Measurements from ENCODE around the gene BMPER.

Gene BMPER

DNA sequence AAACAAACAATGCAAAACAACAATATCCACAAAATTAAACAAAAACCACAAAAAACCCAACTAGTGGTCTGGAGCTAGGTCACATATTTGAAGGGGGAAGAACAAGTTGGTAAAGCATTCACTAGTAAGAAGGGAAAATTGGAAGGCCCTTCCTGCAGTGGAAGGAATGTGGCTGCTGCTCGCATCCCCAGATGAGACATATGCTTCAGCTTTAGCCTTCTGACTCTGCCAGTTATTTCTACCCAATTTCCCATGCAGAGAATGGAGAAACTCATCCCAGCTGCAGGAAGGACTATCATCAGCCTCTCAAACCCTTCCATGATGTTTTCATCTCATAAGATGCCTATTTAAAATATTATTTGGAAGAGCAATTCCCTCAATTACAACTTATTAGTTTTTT is 176.6 kb downstream of the BMPER start:
- Histone ChIP-seq H3K4me1 (ENCODE audit: control insufficient read depth, insufficient read depth, low read length) (no peaks in the 10 kb centered on the region), H3K36me3 (ENCODE audit: control insufficient read depth in 2 of 2, insufficient read depth in 1 of 2, low read length in 2 of 2) (no peaks in the 10 kb centered on the region), H3K27ac (ENCODE audit: extremely low read depth, low read depth, low read length) (no peak overlapping the region), H3K4me3 (ENCODE audit: low read depth, low read length) (no peak overlapping the region), H3K9me3 (ENCODE audit: control insufficient read depth, insufficient read depth, low read depth, low read length) (no peaks in the 10 kb centered on the region)
- ChIA-PET POLR2A (no interaction called here), CTCF (no interaction called here)
- TF ChIP-seq ZNF335 (tag by site-specific recombination; conservative IDR thresholded peaks at IDR 0.05): no peak
- no peak for TF ChIP-seq ZNF169 (tag by site-specific recombination; IDR thresholded peaks at IDR 0.05)
- TF ChIP-seq ZNF350 (tag by site-specific recombination; IDR thresholded peaks at IDR 0.05): no peak
- TF ChIP-seq ZNF311 (tag by site-specific recombination; IDR thresholded peaks at IDR 0.05; ENCODE audit: borderline replicate concordance): no peak
- TF ChIP-seq, protein P1, sequence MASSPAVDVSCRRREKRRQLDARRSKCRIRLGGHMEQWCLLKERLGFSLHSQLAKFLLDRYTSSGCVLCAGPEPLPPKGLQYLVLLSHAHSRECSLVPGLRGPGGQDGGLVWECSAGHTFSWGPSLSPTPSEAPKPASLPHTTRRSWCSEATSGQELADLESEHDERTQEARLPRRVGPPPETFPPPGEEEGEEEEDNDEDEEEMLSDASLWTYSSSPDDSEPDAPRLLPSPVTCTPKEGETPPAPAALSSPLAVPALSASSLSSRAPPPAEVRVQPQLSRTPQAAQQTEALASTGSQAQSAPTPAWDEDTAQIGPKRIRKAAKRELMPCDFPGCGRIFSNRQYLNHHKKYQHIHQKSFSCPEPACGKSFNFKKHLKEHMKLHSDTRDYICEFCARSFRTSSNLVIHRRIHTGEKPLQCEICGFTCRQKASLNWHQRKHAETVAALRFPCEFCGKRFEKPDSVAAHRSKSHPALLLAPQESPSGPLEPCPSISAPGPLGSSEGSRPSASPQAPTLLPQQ (tag by site-specific recombination; IDR thresholded peaks at IDR 0.05): no peak
- TF ChIP-seq ZNF747 (tag by site-specific recombination; IDR thresholded peaks at IDR 0.05): no peak
- TF ChIP-seq ZNF530 (tag by site-specific recombination; IDR thresholded peaks at IDR 0.05; ENCODE audit: low read depth): no peak
- TF ChIP-seq, protein P2, sequence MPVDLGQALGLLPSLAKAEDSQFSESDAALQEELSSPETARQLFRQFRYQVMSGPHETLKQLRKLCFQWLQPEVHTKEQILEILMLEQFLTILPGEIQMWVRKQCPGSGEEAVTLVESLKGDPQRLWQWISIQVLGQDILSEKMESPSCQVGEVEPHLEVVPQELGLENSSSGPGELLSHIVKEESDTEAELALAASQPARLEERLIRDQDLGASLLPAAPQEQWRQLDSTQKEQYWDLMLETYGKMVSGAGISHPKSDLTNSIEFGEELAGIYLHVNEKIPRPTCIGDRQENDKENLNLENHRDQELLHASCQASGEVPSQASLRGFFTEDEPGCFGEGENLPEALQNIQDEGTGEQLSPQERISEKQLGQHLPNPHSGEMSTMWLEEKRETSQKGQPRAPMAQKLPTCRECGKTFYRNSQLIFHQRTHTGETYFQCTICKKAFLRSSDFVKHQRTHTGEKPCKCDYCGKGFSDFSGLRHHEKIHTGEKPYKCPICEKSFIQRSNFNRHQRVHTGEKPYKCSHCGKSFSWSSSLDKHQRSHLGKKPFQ (tag by site-specific recombination; IDR thresholded peaks at IDR 0.05): no peak
- TF ChIP-seq, protein P3, sequence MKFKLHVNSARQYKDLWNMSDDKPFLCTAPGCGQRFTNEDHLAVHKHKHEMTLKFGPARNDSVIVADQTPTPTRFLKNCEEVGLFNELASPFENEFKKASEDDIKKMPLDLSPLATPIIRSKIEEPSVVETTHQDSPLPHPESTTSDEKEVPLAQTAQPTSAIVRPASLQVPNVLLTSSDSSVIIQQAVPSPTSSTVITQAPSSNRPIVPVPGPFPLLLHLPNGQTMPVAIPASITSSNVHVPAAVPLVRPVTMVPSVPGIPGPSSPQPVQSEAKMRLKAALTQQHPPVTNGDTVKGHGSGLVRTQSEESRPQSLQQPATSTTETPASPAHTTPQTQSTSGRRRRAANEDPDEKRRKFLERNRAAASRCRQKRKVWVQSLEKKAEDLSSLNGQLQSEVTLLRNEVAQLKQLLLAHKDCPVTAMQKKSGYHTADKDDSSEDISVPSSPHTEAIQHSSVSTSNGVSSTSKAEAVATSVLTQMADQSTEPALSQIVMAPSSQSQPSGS (tag by site-specific recombination; IDR thresholded peaks at IDR 0.05; ENCODE audit: low read depth): no peak
- TF ChIP-seq ZNF558 (tag by site-specific recombination; IDR thresholded peaks at IDR 0.05): no peak
- TF ChIP-seq, protein P4, sequence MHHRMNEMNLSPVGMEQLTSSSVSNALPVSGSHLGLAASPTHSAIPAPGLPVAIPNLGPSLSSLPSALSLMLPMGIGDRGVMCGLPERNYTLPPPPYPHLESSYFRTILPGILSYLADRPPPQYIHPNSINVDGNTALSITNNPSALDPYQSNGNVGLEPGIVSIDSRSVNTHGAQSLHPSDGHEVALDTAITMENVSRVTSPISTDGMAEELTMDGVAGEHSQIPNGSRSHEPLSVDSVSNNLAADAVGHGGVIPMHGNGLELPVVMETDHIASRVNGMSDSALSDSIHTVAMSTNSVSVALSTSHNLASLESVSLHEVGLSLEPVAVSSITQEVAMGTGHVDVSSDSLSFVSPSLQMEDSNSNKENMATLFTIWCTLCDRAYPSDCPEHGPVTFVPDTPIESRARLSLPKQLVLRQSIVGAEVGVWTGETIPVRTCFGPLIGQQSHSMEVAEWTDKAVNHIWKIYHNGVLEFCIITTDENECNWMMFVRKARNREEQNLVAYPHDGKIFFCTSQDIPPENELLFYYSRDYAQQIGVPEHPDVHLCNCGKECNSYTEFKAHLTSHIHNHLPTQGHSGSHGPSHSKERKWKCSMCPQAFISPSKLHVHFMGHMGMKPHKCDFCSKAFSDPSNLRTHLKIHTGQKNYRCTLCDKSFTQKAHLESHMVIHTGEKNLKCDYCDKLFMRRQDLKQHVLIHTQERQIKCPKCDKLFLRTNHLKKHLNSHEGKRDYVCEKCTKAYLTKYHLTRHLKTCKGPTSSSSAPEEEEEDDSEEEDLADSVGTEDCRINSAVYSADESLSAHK (tag by site-specific recombination; IDR thresholded peaks at IDR 0.05): no peak
- TF ChIP-seq ZNF248 (tag by site-specific recombination; IDR thresholded peaks at IDR 0.05): no peak
- no peak for TF ChIP-seq GFI1B (tag by site-specific recombination; IDR thresholded peaks at IDR 0.05)
- no peak for TF ChIP-seq GLIS1 (tag by site-specific recombination; IDR thresholded peaks at IDR 0.05)
- TF ChIP-seq, protein P5, sequence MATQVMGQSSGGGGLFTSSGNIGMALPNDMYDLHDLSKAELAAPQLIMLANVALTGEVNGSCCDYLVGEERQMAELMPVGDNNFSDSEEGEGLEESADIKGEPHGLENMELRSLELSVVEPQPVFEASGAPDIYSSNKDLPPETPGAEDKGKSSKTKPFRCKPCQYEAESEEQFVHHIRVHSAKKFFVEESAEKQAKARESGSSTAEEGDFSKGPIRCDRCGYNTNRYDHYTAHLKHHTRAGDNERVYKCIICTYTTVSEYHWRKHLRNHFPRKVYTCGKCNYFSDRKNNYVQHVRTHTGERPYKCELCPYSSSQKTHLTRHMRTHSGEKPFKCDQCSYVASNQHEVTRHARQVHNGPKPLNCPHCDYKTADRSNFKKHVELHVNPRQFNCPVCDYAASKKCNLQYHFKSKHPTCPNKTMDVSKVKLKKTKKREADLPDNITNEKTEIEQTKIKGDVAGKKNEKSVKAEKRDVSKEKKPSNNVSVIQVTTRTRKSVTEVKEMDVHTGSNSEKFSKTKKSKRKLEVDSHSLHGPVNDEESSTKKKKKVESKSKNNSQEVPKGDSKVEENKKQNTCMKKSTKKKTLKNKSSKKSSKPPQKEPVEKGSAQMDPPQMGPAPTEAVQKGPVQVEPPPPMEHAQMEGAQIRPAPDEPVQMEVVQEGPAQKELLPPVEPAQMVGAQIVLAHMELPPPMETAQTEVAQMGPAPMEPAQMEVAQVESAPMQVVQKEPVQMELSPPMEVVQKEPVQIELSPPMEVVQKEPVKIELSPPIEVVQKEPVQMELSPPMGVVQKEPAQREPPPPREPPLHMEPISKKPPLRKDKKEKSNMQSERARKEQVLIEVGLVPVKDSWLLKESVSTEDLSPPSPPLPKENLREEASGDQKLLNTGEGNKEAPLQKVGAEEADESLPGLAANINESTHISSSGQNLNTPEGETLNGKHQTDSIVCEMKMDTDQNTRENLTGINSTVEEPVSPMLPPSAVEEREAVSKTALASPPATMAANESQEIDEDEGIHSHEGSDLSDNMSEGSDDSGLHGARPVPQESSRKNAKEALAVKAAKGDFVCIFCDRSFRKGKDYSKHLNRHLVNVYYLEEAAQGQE (tag by site-specific recombination; IDR thresholded peaks at IDR 0.05): no peak
- TF ChIP-seq ZBTB48 (tag by site-specific recombination; IDR thresholded peaks at IDR 0.05): no peak
- no peak for TF ChIP-seq ZNF585B (tag by site-specific recombination; IDR thresholded peaks at IDR 0.05)
- TF ChIP-seq IKZF3 (tag by site-specific recombination; IDR thresholded peaks at IDR 0.05): no peak
- TF ChIP-seq SCRT1 (tag by site-specific recombination; IDR thresholded peaks at IDR 0.05; ENCODE audit: borderline replicate concordance): no peak
